GM12878 (cell line): ENCODE data around the gene NR1I2. TPM values are rescaled to one million over a fixed set of nuclear protein-coding genes. Genes with fewer than 3 reads are reported as not detected.

Experiments used
- ATAC-seq: fragments of 200-7000 bp; cut with Tn5 transposase; 3 replicates; pipeline ENCODE4 v1.9.1; 2020; ENCODE audit warnings: mild to moderate bottlenecking, moderate library complexity
- BruUV-seq: library from RNA; stranded (reverse); fragments of 400-500 nt; replicated peaks from 2 replicates; lab custom pipeline; 2021; lab: Mats Ljungman, UMichigan
- CTCF ChIA-PET: fragments of 300-600 bp; sonication (Branson Sonifier 250); formaldehyde crosslinking; extraction: SDS; loops from one replicate; lab custom pipeline; 2021; ENCODE audit warnings: inconsistent platforms; lab: Yijun Ruan, JAX
- POLR2A ChIA-PET: fragments of 350-600 bp; formaldehyde crosslinking; extraction: SDS; loops from one replicate; lab custom pipeline; 2021; ENCODE audit warnings: inconsistent platforms; lab: Charles Lee
- RAD21 ChIA-PET: fragments of 300-600 bp; sonication (Branson Sonifier 250); formaldehyde crosslinking; loops from one replicate; lab custom pipeline; 2023; ENCODE audit warnings: antibody characterized with exemption; ENCODE audit not compliant: unreplicated experiment; lab: Charles Lee
- SMC1A ChIA-PET: fragments of 300-600 bp; sonication (Branson Sonifier 250); formaldehyde crosslinking; loops from one replicate; lab custom pipeline; 2023; ENCODE audit not compliant: unreplicated experiment, uncharacterized antibody; lab: Charles Lee
- DNase-seq: peaks from one replicate; pipeline ENCODE4 v3.0.0-alpha.2; 2011; ENCODE audit warnings: low read depth, low spot score
- FAIRE-seq: peaks from 3 replicates; lab custom pipeline; 2011; peaks lifted over from hg19 to GRCh38; lab: Jason Lieb, UNC
- H2AFZ ChIP-seq: 2 replicates; pipeline ENCODE4 v1.6.0; 2011; ENCODE audit warnings: low read depth, low read length, control low read depth; ENCODE audit not compliant: control insufficient read depth
- H3K27ac ChIP-seq: 2 replicates; pipeline ENCODE4 v1.5.1; 2011; ENCODE audit warnings: control low read depth; ENCODE audit not compliant: control insufficient read depth, insufficient read depth
- H3K27me3 ChIP-seq, 2 experiments: replicated peaks in 1 of 2; 2 replicates each; pipeline versions ENCODE4 v1.6.0 to v1.6.1; 2011; ENCODE audit warnings: low read length in 1 of 2; ENCODE audit not compliant: control insufficient read depth in 2 of 2, insufficient read depth in 2 of 2
- H3K36me3 ChIP-seq, 2 experiments: 2 replicates each; pipeline ENCODE4 v1.5.1; 2011; ENCODE audit warnings: low read length in 1 of 2; ENCODE audit not compliant: control insufficient read depth in 2 of 2, insufficient read depth in 2 of 2
- H3K4me1 ChIP-seq: 2 replicates; pipeline ENCODE4 v1.6.1; 2011; ENCODE audit warnings: mild to moderate bottlenecking, low read length, moderate library complexity, mixed read lengths; ENCODE audit not compliant: control insufficient read depth, insufficient read depth
- H3K4me2 ChIP-seq: 2 replicates; pipeline ENCODE4 v1.6.0; 2011; ENCODE audit warnings: control low read depth; ENCODE audit not compliant: control insufficient read depth, insufficient read depth
- H3K4me3 ChIP-seq: fragments of 200-600 bp; sonication (generic); 2 replicates; pipeline ENCODE4 v1.5.1; 2016
- H3K79me2 ChIP-seq: 2 replicates; pipeline ENCODE4 v1.6.0; 2011; ENCODE audit warnings: low read length; ENCODE audit not compliant: control insufficient read depth, insufficient read depth
- H3K9ac ChIP-seq: 2 replicates; pipeline ENCODE4 v1.8.0; 2011; ENCODE audit warnings: low read length, control low read depth, mixed read lengths; ENCODE audit not compliant: control insufficient read depth, insufficient read depth
- H3K9me3 ChIP-seq: replicated peaks from 3 replicates; pipeline ENCODE4 v1.5.1; 2011; ENCODE audit warnings: mild to moderate bottlenecking, low read length; ENCODE audit not compliant: control insufficient read depth, insufficient read depth
- H4K20me1 ChIP-seq: 2 replicates; pipeline ENCODE4 v1.6.0; 2011; ENCODE audit not compliant: control insufficient read depth, insufficient read depth
- KAT2A ChIP-seq: conservative IDR thresholded peaks from 2 replicates; pipeline ENCODE4 v1.6.1; 2011; ENCODE audit warnings: low read depth, low read length; ENCODE audit not compliant: control insufficient read depth
- SRF ChIP-seq, 2 experiments: IDR thresholded peaks; 2 replicates each; pipeline ENCODE4 v1.6.1; 2011; ENCODE audit warnings: low read depth in 2 of 2, low read length in 2 of 2, mild to moderate bottlenecking in 1 of 2, moderate library complexity in 1 of 2
- STAT1 ChIP-seq: fragments of 450-650 bp; conservative IDR thresholded peaks from 2 replicates; pipeline ENCODE4 v1.6.1; 2014; ENCODE audit warnings: antibody characterized with exemption, mild to moderate bottlenecking
- ZSCAN29 ChIP-seq: fragments of 450-650 bp; IDR thresholded peaks from 2 replicates; pipeline ENCODE4 v1.6.1; 2017; ENCODE audit warnings: mild to moderate bottlenecking, moderate library complexity
- WGBS: methylation state at CpG from one replicate; pipeline ENCODE4 v1.1.6; 2016; ENCODE audit warnings: low lambda C conversion rate; ENCODE audit not compliant: insufficient replicate concordance, insufficient coverage; ENCODE audit errors: missing lambda C conversion rate; 5-methylcytosine and 5-hydroxymethylcytosine counted together
- in situ Hi-C: fragments of 300-500 bp; cut with MboI; formaldehyde crosslinking; loops from 9 replicates; pipeline ENCODE4 v1.14.3; 2018; ENCODE audit warnings: mixed read lengths
- intact Hi-C: fragments of 100-400 bp; cut with micrococcal nuclease; formaldehyde crosslinking; loops from one replicate; pipeline ENCODE4 v1.14.2; 2022; ENCODE audit not compliant: unreplicated experiment
- polyA plus RNA-seq, 11 experiments: library from polyadenylated mRNA; depleted of rRNA in 4 of 11; unstranded in 6 of 11; stranded (reverse) in 5 of 11; fragments of >200 nt; fragmentation: Nextera tagmentation in 4 of 11; fragmentation: Illumina TruSeq in 1 of 11; extraction: Ambion mirVana in 4 of 11; extraction: Trizol in 1 of 11; gene quantifications; 1 replicate in 1 of 11; 2 replicates in 10 of 11; pipeline versions ENCODE4 v1.2.1 to v1.2.3, GENCODE V29; 2011 to 2016; ENCODE audit warnings: inconsistent platforms in 2 of 11, missing spikeins in 2 of 11, low read depth in 1 of 11
- total RNA-seq, 4 experiments: library from RNA; depleted of rRNA in 3 of 4; stranded (reverse); fragments of >200 nt in 3 of 4; fragmentation: Illumina TruSeq in 1 of 4; extraction: Trizol in 1 of 4; gene quantifications; 2 replicates each; pipeline versions ENCODE4 v1.2.1 to v1.2.3, GENCODE V29; 2013 to 2021
- TF ChIP-seq, protein P1 (sequence below): IDR thresholded peaks from 2 replicates; pipeline ENCODE4 v1.6.1; 2012; ENCODE audit warnings: mild to moderate bottlenecking, low read depth, low read length

NR1I2 gene
- total and polyA plus RNA-seq, 10 of the 15 experiments (the other 5 are each of a cell fraction or from before 2014, with no cell fraction given), result 0.03 to 1.0 (median 0.39) TPM

- TF ChIP-seq KAT2A (no peak), STAT1 (no peak), SRF (IDR thresholded peaks at IDR 0.05; ENCODE audit: low read depth in 2 of 2, low read length in 2 of 2) (no peak), ZSCAN29 (no peak)
- TF ChIP-seq, protein P1, sequence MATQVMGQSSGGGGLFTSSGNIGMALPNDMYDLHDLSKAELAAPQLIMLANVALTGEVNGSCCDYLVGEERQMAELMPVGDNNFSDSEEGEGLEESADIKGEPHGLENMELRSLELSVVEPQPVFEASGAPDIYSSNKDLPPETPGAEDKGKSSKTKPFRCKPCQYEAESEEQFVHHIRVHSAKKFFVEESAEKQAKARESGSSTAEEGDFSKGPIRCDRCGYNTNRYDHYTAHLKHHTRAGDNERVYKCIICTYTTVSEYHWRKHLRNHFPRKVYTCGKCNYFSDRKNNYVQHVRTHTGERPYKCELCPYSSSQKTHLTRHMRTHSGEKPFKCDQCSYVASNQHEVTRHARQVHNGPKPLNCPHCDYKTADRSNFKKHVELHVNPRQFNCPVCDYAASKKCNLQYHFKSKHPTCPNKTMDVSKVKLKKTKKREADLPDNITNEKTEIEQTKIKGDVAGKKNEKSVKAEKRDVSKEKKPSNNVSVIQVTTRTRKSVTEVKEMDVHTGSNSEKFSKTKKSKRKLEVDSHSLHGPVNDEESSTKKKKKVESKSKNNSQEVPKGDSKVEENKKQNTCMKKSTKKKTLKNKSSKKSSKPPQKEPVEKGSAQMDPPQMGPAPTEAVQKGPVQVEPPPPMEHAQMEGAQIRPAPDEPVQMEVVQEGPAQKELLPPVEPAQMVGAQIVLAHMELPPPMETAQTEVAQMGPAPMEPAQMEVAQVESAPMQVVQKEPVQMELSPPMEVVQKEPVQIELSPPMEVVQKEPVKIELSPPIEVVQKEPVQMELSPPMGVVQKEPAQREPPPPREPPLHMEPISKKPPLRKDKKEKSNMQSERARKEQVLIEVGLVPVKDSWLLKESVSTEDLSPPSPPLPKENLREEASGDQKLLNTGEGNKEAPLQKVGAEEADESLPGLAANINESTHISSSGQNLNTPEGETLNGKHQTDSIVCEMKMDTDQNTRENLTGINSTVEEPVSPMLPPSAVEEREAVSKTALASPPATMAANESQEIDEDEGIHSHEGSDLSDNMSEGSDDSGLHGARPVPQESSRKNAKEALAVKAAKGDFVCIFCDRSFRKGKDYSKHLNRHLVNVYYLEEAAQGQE, result no peak
- ChIA-PET POLR2A (no interaction called here), RAD21 (no interaction called here), SMC1A (no interaction called here), CTCF (no interaction called here)
- no peaks in the 10 kb centered on the region for H3K79me2 ChIP-seq
- no peaks in the 10 kb centered on the region for H4K20me1 ChIP-seq
- no peak for DNase-seq
- H3K27me3 ChIP-seq, result no peaks in the 10 kb centered on the region
- H2AFZ ChIP-seq, result peak overlapping the region; percentile 61
- in situ Hi-C loops, result no loop called here
- no peak overlapping the region for H3K4me3 ChIP-seq
- H3K9ac ChIP-seq, result no peak overlapping the region
- H3K4me1 ChIP-seq, result no peaks in the 10 kb centered on the region; the same call in 1 of the 2 replicates
- ATAC-seq, result peak; percentile 90
- no peak for FAIRE-seq
- WGBS, result 3% methylated on average over 1 of the region's 1 CpG
- no peaks in the 10 kb centered on the region for H3K36me3 ChIP-seq
- BruUV-seq, result no TSS peak
- intact Hi-C loops, result no loop called here
- H3K9me3 ChIP-seq, result no peaks in the 10 kb centered on the region; the same call in 1 of the 3 replicates
- H3K27ac ChIP-seq, result no peak overlapping the region
- H3K4me2 ChIP-seq, result no peak overlapping the region; the same call in 1 of the 2 replicates
Measured at GRCh38 chr3:119759962-119760361, 21.9 kb upstream of the NR1I2 start.
